ENCODE measurements around the gene IL13RA1. TPM values are rescaled to one million over a fixed set of nuclear protein-coding genes. Genes with fewer than 3 reads are reported as not detected.

Gene IL13RA1
- 32.7 and 57.3 TPM in 2 replicates for total RNA-seq

GRCh38 chrX:118726887-118727685 is at the start of gene IL13RA1:
TSS of gene IL13RA1 (plus strand) at chrX:118727606. CDS start at chrX:118727639, 33 bp downstream.

GRCh38 chrX:118823263-118824172 is 96.1 kb downstream of the IL13RA1 start, which contains the start of gene ZCCHC12:
TSS of gene ZCCHC12 (plus strand) at chrX:118823824. CDS start at chrX:118825245, 1,421 bp downstream.

Other genes starting within 250 kb of the IL13RA1 start
- 0.63 and 2.3 TPM in 2 replicates for gene DOCK11, start 231.8 kb upstream of the IL13RA1 start, total RNA-seq
- gene ZCCHC12, start 96.2 kb downstream of the IL13RA1 start, total RNA-seq = under 0.01 TPM in 1 of 2 replicates, not detected in the other
- 6.2 and 6.5 TPM in 2 replicates for gene LONRF3, start 247.0 kb downstream of the IL13RA1 start, total RNA-seq

All from endothelial cell of coronary artery (primary cell).